ENCODE data around the gene RDX.
"Not testable (repeated sequence)": the region's sequence is repeated elsewhere in the genome, so short reads cannot be mapped to it uniquely, and the experiment has no call there.

Gene RDX

GRCh38 chr11:110301577-110301976 is 5.2 kb upstream of the RDX start:
- Histone ChIP-seq H3K36me3 (ENCODE audit: control insufficient read depth in 1 of 2, insufficient read depth in 2 of 2, low read length in 2 of 2) (no peaks in the 10 kb centered on the region), H3K4me1 (ENCODE audit: control insufficient read depth in 1 of 2, insufficient read depth in 2 of 2, low read length in 2 of 2) (no peaks in the 10 kb centered on the region), H3K27me3 (ENCODE audit: low read depth, low read length) (no peaks in the 10 kb centered on the region), H3K4me3 (ENCODE audit: low read depth in 1 of 2, low read length in 2 of 2) (no peak overlapping the region), H3K27ac (ENCODE audit: low read length) (no peak overlapping the region), H3K9me3 (ENCODE audit: control insufficient read depth in 1 of 2, low read length in 2 of 2) (no peaks in the 10 kb centered on the region)

DNA sequence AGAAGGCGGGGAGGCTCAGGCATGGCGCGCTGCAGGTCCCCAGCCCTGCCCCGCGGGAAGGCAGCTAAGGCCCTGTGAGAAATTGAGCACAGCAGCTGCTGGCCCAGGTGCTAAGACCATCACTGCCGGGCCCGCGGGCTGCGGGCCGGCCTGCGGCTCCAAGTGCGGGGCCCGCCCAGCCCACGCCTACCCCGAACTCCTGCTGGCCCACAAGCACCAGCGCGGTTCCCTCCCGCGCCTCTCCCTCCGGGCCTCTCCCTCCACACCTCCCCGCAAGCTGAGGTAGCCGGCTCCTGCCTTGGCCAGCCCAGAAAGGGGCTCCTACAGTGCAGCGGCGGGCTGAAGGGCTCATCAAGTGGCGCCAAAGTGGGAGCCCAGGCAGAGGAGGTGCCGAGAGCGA is 4.6 kb upstream of the RDX start:
- Histone ChIP-seq H3K9me3 (ENCODE audit: control insufficient read depth in 1 of 2, low read length in 2 of 2) (no peaks in the 10 kb centered on the region), H3K27ac (ENCODE audit: low read length) (no peak overlapping the region), H3K27me3 (ENCODE audit: low read depth, low read length) (no peaks in the 10 kb centered on the region), H3K4me1 (ENCODE audit: control insufficient read depth in 1 of 2, insufficient read depth in 2 of 2, low read length in 2 of 2) (no peaks in the 10 kb centered on the region), H3K4me3 (ENCODE audit: low read depth in 1 of 2, low read length in 2 of 2) (no peak overlapping the region), H3K36me3 (ENCODE audit: control insufficient read depth in 1 of 2, insufficient read depth in 2 of 2, low read length in 2 of 2) (no peaks in the 10 kb centered on the region)

DNA sequence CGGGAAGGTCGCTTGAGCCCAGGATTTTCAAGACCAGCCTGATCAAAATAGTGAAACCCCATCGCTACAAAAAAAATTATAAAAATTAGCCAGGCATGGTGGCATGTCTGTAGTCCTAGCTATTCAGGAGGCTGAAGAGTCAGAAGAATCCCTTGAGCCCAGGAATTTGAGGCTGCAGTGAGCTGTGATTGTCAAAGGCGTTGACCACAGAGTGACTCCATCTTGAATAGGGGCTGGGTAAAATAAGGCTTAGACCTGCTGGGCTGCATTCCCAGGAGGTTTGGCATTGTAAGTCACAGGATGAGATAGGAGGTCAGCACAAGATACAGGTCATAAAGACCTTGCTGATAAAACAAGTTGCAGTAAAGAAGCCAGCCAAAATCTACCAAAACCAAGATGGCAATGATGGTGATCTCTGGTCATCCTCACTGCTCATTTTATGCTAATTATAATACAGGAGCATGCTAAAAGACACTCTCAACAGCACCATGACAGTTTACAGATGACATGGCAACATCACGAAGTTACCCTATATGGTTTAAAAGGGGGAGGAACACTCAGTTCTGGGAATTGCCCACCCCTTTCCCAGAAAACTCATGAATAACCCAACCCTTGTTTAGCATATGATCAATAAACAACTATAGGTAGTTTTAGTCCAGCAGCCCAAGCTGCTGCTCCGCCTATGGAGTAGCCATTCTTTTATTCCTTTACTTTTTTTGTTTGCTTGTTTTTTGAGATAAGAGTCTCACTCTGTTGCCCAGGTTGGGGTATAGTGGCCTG is 2.8 kb upstream of the RDX start:
- Histone ChIP-seq H3K9me3 (ENCODE audit: control insufficient read depth in 1 of 2, low read length in 2 of 2) (no peaks in the 10 kb centered on the region), H3K27ac (ENCODE audit: low read length) (no peak overlapping the region), H3K36me3 (ENCODE audit: control insufficient read depth in 1 of 2, insufficient read depth in 2 of 2, low read length in 2 of 2) (no peaks in the 10 kb centered on the region), H3K27me3 (ENCODE audit: low read depth, low read length) (no peaks in the 10 kb centered on the region), H3K4me1 (ENCODE audit: control insufficient read depth in 1 of 2, insufficient read depth in 2 of 2, low read length in 2 of 2) (peaks cover 0 to 5% of the 10 kb centered on the region in 2 donors), H3K4me3 (ENCODE audit: low read depth in 1 of 2, low read length in 2 of 2) (no peak overlapping the region)

GRCh38 chr11:110298301-110298765 is 1.9 kb upstream of the RDX start:
- H3K27ac ChIP-seq (ENCODE audit: low read length), result no peak overlapping the region
- no peaks in the 10 kb centered on the region for H3K36me3 ChIP-seq (ENCODE audit: control insufficient read depth in 1 of 2, insufficient read depth in 2 of 2, low read length in 2 of 2)
- no peaks in the 10 kb centered on the region for H3K27me3 ChIP-seq (ENCODE audit: low read depth, low read length)
- H3K9me3 ChIP-seq (ENCODE audit: control insufficient read depth in 1 of 2, low read length in 2 of 2), result no peaks in the 10 kb centered on the region
- H3K4me3 ChIP-seq (ENCODE audit: low read depth in 1 of 2, low read length in 2 of 2), result no peak overlapping the region
- peaks cover 0 to 14% of the 10 kb centered on the region in 2 donors for H3K4me1 ChIP-seq (ENCODE audit: control insufficient read depth in 1 of 2, insufficient read depth in 2 of 2, low read length in 2 of 2)

GRCh38 chr11:110297726-110298300 is 1.4 kb upstream of the RDX start:
- Histone ChIP-seq H3K9me3 (ENCODE audit: control insufficient read depth in 1 of 2, low read length in 2 of 2) (no peaks in the 10 kb centered on the region), H3K4me3 (ENCODE audit: low read depth in 1 of 2, low read length in 2 of 2) (no peak overlapping the region), H3K36me3 (ENCODE audit: control insufficient read depth in 1 of 2, insufficient read depth in 2 of 2, low read length in 2 of 2) (no peaks in the 10 kb centered on the region), H3K27me3 (ENCODE audit: low read depth, low read length) (no peaks in the 10 kb centered on the region), H3K4me1 (ENCODE audit: control insufficient read depth in 1 of 2, insufficient read depth in 2 of 2, low read length in 2 of 2) (peaks cover 0 to 19% of the 10 kb centered on the region in 2 donors), H3K27ac (ENCODE audit: low read length) (no peak overlapping the region)

DNA sequence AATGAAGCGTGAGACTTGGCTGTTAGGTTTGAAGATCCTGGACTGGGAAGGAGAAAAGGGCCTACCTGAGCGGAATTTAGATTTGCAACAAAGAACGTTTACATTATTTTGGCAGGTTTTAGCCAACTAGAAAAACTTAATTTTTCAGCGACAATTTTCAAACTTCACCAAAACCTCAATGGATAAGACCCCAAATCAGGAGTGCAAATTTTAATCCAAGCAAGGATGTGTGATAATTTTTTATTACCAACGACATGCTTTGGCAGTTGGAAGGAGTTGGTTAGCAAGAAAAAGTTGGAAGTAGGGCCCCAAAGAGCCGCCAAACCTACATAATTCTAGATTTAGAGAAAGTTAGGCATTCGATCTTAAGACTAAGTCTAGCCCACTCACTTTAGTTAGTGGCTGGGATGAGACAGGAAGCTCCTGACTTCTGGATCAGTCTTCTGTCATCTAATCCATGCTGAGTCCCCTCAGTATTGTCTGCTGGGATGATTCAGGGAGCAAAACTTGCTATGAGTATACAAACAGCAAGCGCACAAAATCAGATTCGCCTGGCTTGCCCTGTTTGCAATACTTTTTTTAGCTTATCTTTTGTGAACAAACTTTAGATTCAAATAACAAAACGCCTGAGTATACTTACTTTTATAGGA is 787 bp upstream of the RDX start:
- H3K4me3 ChIP-seq (ENCODE audit: low read depth in 1 of 2, low read length in 2 of 2), result peak overlapping the region; percentile 33 to 89
- H3K4me1 ChIP-seq (ENCODE audit: control insufficient read depth in 1 of 2, insufficient read depth in 2 of 2, low read length in 2 of 2), result peaks cover 0 to 21% of the 10 kb centered on the region in 2 donors
- H3K36me3 ChIP-seq (ENCODE audit: control insufficient read depth in 1 of 2, insufficient read depth in 2 of 2, low read length in 2 of 2), result no peaks in the 10 kb centered on the region
- H3K27me3 ChIP-seq (ENCODE audit: low read depth, low read length), result no peaks in the 10 kb centered on the region
- no peaks in the 10 kb centered on the region for H3K9me3 ChIP-seq (ENCODE audit: control insufficient read depth in 1 of 2, low read length in 2 of 2)
- H3K27ac ChIP-seq (ENCODE audit: low read length), result no peak overlapping the region

GRCh38 chr11:110295531-110296225 is 736 bp downstream of the RDX start:
- Histone ChIP-seq H3K9me3 (ENCODE audit: control insufficient read depth in 1 of 2, low read length in 2 of 2) (no peaks in the 10 kb centered on the region), H3K36me3 (ENCODE audit: control insufficient read depth in 1 of 2, insufficient read depth in 2 of 2, low read length in 2 of 2) (no peaks in the 10 kb centered on the region), H3K4me1 (ENCODE audit: control insufficient read depth in 1 of 2, insufficient read depth in 2 of 2, low read length in 2 of 2) (peaks cover 0 to 28% of the 10 kb centered on the region in 2 donors), H3K4me3 (ENCODE audit: low read depth in 1 of 2, low read length in 2 of 2) (peak overlapping the region; percentile 78 to 89), H3K27me3 (ENCODE audit: low read depth, low read length) (no peaks in the 10 kb centered on the region), H3K27ac (ENCODE audit: low read length) (peak overlapping the region; percentile 79)

DNA sequence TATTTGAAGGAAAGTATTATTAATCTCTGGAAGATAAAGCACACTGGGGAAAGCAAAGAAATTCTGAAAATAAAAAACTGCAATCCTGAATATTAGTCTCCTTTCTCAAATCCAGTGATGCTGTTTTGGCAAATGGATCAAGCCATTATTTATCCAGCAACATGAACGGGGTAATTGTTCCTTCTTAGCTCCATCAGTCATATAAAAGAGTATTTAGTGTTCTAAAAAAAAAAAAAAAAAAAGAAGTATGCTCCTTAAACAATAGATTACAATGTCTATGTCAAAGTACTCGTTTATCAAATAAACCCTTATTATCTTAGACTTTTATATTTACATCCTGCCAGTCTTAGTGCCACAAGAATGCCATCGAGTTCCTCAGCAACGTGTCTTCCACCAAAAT is 1.3 kb downstream of the RDX start:
- no peaks in the 10 kb centered on the region for H3K36me3 ChIP-seq (ENCODE audit: control insufficient read depth in 1 of 2, insufficient read depth in 2 of 2, low read length in 2 of 2)
- H3K4me1 ChIP-seq (ENCODE audit: control insufficient read depth in 1 of 2, insufficient read depth in 2 of 2, low read length in 2 of 2), result peaks cover 0 to 28% of the 10 kb centered on the region in 2 donors
- no peak overlapping the region for H3K27ac ChIP-seq (ENCODE audit: low read length)
- H3K9me3 ChIP-seq (ENCODE audit: control insufficient read depth in 1 of 2, low read length in 2 of 2), result no peaks in the 10 kb centered on the region
- H3K4me3 ChIP-seq (ENCODE audit: low read depth in 1 of 2, low read length in 2 of 2), result peak overlapping the region; percentile 78 to 89
- H3K27me3 ChIP-seq (ENCODE audit: low read depth, low read length), result no peaks in the 10 kb centered on the region

DNA sequence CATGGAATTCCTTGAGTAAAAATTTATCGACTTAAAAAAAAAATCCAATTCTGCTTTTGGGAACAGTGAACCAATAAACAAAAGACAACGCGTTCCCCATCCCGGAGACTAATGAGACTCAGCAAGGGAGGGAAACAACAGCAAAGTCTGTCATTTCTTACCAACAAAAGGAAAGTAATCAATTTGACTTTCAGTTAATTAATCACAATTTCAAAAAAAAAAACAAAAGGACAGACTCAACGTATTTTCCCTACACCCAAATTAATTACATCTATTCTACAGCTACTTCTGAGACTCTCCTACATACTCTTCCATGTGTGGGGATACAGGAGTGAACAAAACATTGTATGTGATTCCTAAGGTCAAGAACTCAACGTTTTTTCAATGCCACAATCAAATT is 1.9 kb downstream of the RDX start:
- Histone ChIP-seq H3K36me3 (ENCODE audit: control insufficient read depth in 1 of 2, insufficient read depth in 2 of 2, low read length in 2 of 2) (no peaks in the 10 kb centered on the region), H3K27ac (ENCODE audit: low read length) (no peak overlapping the region), H3K9me3 (ENCODE audit: control insufficient read depth in 1 of 2, low read length in 2 of 2) (no peaks in the 10 kb centered on the region), H3K4me3 (ENCODE audit: low read depth in 1 of 2, low read length in 2 of 2) (peak overlapping the region; percentile 78 to 89), H3K4me1 (ENCODE audit: control insufficient read depth in 1 of 2, insufficient read depth in 2 of 2, low read length in 2 of 2) (peaks cover 0 to 28% of the 10 kb centered on the region in 2 donors), H3K27me3 (ENCODE audit: low read depth, low read length) (no peaks in the 10 kb centered on the region)

- H3K4me3 ChIP-seq (ENCODE audit: low read depth in 1 of 2, low read length in 2 of 2), result peak overlapping the region in 1 of 2 donors; percentile 8
Observed at GRCh38 chr11:110293389-110293788, 3.0 kb downstream of the RDX start.

DNA sequence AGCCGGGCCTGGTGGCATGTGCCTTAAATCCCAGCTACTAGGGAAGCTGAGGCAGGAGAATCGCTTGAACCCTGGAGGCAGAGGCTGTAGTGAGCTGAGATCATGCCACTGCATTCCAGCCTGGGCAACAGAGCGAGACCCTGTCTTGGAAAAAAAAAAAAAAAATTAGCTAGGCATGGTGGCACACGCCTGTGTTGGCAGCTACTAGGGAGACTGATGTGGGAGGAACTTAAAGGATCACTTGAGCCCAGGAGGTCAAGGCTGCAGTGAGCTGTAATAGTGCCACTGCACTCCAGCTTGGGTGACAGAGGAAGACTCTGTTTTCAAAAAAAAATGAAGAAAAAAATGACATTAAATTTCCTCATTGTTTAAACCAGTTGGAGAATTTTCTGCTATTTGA is 4.3 kb downstream of the RDX start:
- H3K4me3 ChIP-seq (ENCODE audit: low read depth in 1 of 2, low read length in 2 of 2); H3K27ac ChIP-seq (ENCODE audit: low read length); H3K27me3 ChIP-seq (ENCODE audit: low read depth, low read length); H3K36me3 ChIP-seq (ENCODE audit: control insufficient read depth in 1 of 2, insufficient read depth in 2 of 2, low read length in 2 of 2); H3K9me3 ChIP-seq (ENCODE audit: control insufficient read depth in 1 of 2, low read length in 2 of 2): not testable (repeated sequence)
- peaks cover 0 to 28% of the 10 kb centered on the region in 2 donors for H3K4me1 ChIP-seq (ENCODE audit: control insufficient read depth in 1 of 2, insufficient read depth in 2 of 2, low read length in 2 of 2)

More at GRCh38 chr11:110293389-110293788, 3.0 kb downstream of the RDX start:
- Histone ChIP-seq H3K9me3 (ENCODE audit: control insufficient read depth in 1 of 2, low read length in 2 of 2) (no peaks in the 10 kb centered on the region), H3K27ac (ENCODE audit: low read length) (no peak overlapping the region), H3K4me1 (ENCODE audit: control insufficient read depth in 1 of 2, insufficient read depth in 2 of 2, low read length in 2 of 2) (peaks cover 0 to 28% of the 10 kb centered on the region in 2 donors), H3K27me3 (ENCODE audit: low read depth, low read length) (no peaks in the 10 kb centered on the region), H3K36me3 (ENCODE audit: control insufficient read depth in 1 of 2, insufficient read depth in 2 of 2, low read length in 2 of 2) (no peaks in the 10 kb centered on the region)

Measured in muscle layer of duodenum (tissue), 2 donors.